ENCODE data around the gene ZMPSTE24. TPM values are rescaled to one million over a fixed set of nuclear protein-coding genes. Genes with fewer than 3 reads are reported as not detected.

The ZMPSTE24 gene
- total RNA-seq, 4 donors from 2014 or later, result 11.6 to 44.3 (median 25.1) TPM

- Histone ChIP-seq H3K4me1 (no peaks in the 10 kb centered on the region), H3K36me3 (peaks cover 0 to 12% (median 0%) of the 10 kb centered on the region in 3 donors), H3K27me3 (no peaks in the 10 kb centered on the region), H3K27ac (no peak overlapping the region), H3K9me3 (no peaks in the 10 kb centered on the region), H3K4me3 (no peak overlapping the region)
- TF ChIP-seq CTCF (IDR thresholded peaks at IDR 0.05) (no peak), POLR2A (IDR thresholded peaks at IDR 0.05) (no peak)
- no peak for DNase-seq
Observed at GRCh38 chr1:40243351-40243750, 14.7 kb upstream of the ZMPSTE24 start.

- TF ChIP-seq POLR2A (IDR thresholded peaks at IDR 0.05), result no peak
- TF ChIP-seq CTCF (IDR thresholded peaks at IDR 0.05), result no peak
- H3K9me3 ChIP-seq, result no peaks in the 10 kb centered on the region
- H3K36me3 ChIP-seq, result peaks cover 0 to 5% (median 0%) of the 10 kb centered on the region in 3 donors
- H3K4me3 ChIP-seq, result no peak overlapping the region
- H3K27me3 ChIP-seq, result no peaks in the 10 kb centered on the region
- DNase-seq, result no peak
- H3K4me1 ChIP-seq, result no peaks in the 10 kb centered on the region
- no peak overlapping the region for H3K27ac ChIP-seq
Observed at GRCh38 chr1:40244138-40244744, 13.8 kb upstream of the ZMPSTE24 start.

- Histone ChIP-seq H3K4me1 (no peaks in the 10 kb centered on the region), H3K9me3 (no peaks in the 10 kb centered on the region), H3K4me3 (no peak overlapping the region), H3K27ac (no peak overlapping the region), H3K27me3 (no peaks in the 10 kb centered on the region), H3K36me3 (no peaks in the 10 kb centered on the region)
- no peak for TF ChIP-seq POLR2A (IDR thresholded peaks at IDR 0.05)
- TF ChIP-seq CTCF (IDR thresholded peaks at IDR 0.05), result no peak
- DNase-seq, result no peak
Observed at GRCh38 chr1:40245686-40246085, 12.3 kb upstream of the ZMPSTE24 start.

GRCh38 chr1:40247655-40248054 lies 10.4 kb upstream of the ZMPSTE24 start, which contains the start of gene TMCO2:
Gene TMCO2 (plus strand): TSS chr1:40247937. CDS start chr1:40247994, 57 bp downstream.
- H3K27ac ChIP-seq, result no peak within 1 kb of the TSS
- DNase-seq, result no peak
- TF ChIP-seq POLR2A (IDR thresholded peaks at IDR 0.05) (no peak), CTCF (IDR thresholded peaks at IDR 0.05) (no peak)

GRCh38 chr1:40248412-40248811 lies 9.6 kb upstream of the ZMPSTE24 start:
- no peak for DNase-seq
- no peak overlapping the region for H3K4me3 ChIP-seq
- TF ChIP-seq CTCF (IDR thresholded peaks at IDR 0.05) (no peak), POLR2A (IDR thresholded peaks at IDR 0.05) (no peak)

More at GRCh38 chr1:40247655-40248054, 10.4 kb upstream of the ZMPSTE24 start, which contains the start of gene TMCO2:
- H3K4me1 ChIP-seq, result no peaks in the 10 kb centered on the region
- H3K4me3 ChIP-seq, result no peak within 1 kb of the TSS
- no peaks in the 10 kb centered on the region for H3K36me3 ChIP-seq
- H3K9me3 ChIP-seq, result no peaks in the 10 kb centered on the region
- no peaks in the 10 kb centered on the region for H3K27me3 ChIP-seq

More at GRCh38 chr1:40248412-40248811, 9.6 kb upstream of the ZMPSTE24 start:
- Histone ChIP-seq H3K27me3 (no peaks in the 10 kb centered on the region), H3K9me3 (no peaks in the 10 kb centered on the region), H3K27ac (no peak overlapping the region), H3K4me1 (no peaks in the 10 kb centered on the region), H3K36me3 (no peaks in the 10 kb centered on the region)

Data from Peyer's patch (tissue), 4 donors.